HG02973 (cell line): ENCODE measurements around the gene SDF4.
"Not testable (repeated sequence)": the region's sequence is repeated elsewhere in the genome, so short reads cannot be mapped to it uniquely, and the experiment has no call there.

Experiments
- ATAC-seq: cut with Tn5 transposase; IDR thresholded peaks from one replicate; pipeline ENCODE4 v1.9.1; 2021; ENCODE audit warnings: moderate library complexity; ENCODE audit not compliant: unreplicated experiment

Gene SDF4

DNA sequence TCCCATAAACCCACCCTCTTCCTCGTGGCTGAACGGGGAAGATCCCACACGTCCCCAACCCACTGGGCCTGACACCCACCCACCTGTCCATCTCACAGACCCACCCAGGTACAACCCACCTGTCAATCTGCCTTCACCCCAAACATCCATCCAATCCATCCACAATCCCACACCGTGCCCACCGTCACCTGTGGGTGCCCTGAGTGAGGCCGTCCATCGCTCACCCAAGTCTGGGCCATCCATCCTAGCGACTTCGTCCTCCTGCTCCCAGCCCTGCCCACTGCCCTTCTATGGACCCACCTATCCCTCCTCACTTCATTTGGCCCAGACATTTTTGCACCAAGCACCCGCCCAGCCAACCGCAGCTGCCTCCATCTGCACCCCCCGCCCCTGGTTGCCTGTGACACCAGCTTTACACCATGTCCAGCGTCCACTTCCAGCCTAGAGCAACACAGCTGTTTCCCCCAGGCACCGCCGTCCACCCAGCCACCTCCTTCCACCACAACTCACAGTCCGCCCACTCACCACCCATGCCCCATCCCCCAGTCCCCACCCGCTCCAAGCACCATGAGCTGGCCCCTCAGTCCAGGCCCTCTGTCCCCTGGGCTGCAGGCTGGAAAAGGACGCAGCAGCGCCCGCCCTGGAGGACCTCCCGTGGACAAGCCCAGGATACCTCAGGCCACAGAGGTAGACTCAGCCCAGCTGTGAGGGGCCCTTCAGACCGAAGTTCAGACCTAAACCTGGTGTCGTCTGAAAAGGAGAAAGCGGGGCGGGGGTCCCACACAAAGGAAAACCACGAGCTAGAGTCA lies 50.5 kb downstream of the SDF4 start:
- ATAC-seq: no peak

DNA sequence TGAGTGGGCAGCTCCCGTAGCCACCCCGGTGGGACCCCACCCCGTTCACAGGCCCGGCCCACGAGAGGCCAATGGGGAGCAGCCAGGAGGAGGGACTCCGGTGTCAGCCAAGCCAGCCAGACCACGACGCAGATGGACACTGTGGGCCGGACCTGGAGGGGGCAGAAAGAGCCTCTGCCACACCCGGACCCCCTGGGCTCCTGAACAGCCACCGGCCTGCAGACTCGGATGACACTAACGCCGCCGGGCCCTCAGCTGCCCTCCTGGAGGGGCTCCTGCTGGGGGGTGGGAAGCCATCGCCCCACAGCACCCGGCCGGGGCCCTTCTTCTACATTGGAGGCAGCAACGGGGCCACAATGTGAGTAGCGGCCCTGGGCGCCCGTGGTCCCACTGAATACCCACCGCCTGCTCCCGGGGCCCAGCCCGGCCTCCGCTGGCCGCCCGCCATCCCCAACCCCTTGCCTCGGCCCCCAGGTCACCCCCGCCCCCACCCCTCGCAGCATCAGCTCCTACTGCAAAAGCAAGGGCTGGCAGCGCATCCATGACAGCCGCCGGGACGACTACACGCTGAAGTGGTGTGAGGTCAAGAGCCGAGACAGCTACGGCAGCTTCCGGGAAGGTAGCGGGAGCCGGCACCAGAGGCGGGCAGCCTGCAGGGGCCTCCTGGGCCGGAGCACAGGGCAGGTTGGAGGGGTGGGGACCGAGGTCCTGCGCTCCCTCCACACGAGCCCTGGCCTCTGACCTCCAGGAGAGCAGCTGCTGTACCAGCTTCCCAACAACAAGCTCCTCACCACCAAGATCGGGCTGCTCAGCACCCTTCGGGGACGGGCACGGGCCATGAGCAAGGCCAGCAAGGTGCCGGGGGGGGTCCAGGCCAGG lies 51.6 kb downstream of the SDF4 start:
- no peak for ATAC-seq

DNA sequence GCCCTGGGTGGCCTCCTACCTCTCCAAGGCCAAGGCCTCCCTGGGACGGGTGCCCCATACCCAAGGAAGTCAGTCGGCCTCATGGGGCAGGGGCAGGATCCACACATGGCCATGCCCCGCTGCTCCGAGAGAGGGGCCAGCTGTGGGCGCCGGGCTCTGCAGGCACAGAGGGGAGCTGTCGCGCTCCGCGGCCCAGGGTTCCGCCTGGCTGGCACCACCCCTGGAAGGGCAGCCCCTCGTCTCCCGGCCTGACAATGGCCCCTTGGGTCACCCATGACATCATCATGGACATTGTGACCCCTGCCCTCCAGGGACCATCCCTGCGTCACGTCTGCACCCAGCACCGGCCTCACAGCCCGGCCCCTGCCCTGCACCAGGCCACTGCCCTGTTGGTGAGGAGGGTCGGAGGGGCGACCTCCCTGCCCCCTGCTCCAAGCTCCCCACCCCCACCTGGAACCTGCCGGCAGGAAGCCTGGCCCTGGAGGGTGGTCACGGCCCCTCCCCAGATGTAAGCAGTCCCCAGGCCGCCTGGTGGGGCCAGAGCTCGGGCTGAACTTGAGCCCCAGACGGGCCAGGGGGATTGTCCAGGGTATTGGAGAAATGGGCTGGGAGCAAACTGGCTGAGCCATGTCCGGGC lies 52.3 kb downstream of the SDF4 start:
- no peak for ATAC-seq

DNA sequence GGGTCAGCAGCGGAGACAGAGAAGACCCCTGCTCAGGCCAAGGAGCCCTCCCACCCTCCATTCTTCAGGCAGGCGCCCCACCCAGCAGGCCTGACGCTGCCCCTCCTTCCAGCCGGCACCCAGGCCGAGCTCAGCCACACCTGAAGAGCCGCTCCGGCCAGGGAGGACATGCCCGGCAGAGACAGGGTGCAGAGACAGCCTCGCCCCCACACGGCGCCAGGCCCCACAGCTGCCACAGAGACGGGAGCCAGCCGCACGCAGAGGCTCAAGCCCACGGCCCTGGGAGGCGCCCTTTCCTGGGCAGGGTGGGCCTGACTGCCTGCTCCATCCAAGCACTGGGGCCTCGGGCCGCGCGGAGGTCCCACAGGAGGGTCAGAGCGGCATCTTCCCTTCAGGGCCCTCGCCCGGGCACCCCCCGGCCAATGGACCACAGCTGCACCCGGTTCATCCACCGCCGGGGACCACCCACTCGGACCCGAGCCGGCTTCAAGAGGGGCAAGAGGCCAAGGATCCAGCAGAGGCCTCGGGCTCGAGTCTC lies 52.9 kb downstream of the SDF4 start:
- ATAC-seq: no peak

DNA sequence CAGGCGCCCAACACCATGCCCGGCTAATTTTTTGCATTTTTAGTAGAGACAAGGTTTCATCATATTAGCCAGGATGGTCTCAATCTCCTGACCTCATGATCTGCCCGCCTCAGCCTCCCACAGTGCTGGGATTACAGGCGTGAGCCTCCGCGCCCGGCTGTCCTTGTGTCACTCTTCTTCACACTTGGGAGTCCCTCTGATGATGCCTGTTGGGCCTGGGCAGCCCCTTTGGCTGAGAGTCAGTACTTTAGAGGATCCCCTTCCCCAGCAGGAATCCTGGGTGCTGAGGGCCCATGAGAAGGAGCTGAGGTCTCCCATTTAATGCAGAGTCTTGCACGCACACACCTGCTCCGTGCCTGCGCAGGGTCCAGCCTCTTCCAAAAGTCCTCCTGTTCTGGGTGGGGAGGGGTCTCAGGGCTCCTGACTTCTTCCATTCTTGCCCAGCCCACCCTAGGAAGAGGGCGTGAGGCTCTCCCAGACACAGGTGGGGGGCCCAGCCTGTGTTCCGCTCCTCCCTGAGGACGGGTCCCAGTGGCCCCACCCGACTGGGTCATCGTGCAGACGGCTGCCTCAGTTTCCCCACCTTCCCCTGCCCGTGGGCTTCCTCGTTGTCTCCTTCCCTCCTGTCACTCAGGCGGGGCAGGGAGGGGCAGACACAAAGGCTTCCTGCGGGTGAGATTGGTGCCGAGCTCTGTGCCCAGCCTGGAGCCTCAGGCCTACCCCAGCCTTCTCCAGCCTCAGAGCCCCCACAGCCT lies 54.2 kb downstream of the SDF4 start:
- no peak for ATAC-seq

DNA sequence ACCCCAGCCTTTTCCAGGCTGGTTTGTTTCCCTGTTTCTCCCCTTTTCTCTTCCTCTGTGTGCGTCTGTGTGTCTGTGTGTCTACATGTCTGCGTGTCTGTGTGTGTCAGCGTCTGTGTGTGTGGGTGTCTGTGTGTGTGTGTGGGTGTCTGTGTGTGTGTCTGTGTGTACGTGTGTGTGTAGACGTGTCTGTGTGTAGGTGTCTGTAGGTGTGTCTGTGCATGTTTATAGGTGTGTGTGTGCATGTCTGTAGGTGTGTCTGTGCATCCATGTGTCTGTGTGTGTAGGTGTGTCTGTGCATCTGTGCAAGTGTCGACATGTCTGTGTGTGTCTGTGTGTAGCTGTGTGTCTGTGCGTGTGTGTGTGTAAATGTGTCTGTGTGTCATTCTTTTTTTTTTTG lies 54.9 kb downstream of the SDF4 start:
- no peak for ATAC-seq

DNA sequence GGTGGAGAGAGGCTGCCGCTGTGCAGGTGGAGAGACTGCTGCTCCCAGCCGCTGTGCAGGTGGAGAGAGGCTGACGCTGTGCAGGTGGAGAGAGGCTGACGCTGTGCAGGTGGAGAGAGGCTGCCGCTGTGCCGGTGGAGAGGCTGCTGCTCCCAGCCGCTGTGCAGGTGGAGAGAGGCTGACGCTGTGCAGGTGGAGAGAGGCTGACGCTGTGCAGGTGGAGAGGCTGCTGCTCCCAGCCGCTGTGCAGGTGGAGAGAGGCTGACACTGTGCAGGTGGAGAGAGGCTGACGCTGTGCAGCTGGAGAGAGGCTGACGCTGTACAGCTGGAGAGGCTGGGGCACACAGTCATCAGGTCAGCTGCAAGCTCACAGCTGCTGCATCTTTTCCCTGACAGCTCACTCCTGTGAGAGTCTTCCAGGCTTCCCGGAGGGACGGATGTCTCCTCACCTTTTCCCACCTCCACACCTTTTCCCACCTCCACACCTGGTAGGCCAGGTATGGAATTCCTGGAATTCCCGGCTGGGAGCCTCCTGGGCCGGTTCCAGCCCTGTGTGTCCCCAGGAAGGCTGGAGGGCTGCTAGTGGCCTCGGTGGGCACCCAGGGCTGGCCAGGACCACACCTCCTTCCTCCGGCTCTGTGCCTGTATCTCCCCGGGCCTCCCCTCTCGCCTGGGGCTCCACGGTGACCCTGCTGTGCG lies 55.6 kb downstream of the SDF4 start:
- not testable (repeated sequence) for ATAC-seq

DNA sequence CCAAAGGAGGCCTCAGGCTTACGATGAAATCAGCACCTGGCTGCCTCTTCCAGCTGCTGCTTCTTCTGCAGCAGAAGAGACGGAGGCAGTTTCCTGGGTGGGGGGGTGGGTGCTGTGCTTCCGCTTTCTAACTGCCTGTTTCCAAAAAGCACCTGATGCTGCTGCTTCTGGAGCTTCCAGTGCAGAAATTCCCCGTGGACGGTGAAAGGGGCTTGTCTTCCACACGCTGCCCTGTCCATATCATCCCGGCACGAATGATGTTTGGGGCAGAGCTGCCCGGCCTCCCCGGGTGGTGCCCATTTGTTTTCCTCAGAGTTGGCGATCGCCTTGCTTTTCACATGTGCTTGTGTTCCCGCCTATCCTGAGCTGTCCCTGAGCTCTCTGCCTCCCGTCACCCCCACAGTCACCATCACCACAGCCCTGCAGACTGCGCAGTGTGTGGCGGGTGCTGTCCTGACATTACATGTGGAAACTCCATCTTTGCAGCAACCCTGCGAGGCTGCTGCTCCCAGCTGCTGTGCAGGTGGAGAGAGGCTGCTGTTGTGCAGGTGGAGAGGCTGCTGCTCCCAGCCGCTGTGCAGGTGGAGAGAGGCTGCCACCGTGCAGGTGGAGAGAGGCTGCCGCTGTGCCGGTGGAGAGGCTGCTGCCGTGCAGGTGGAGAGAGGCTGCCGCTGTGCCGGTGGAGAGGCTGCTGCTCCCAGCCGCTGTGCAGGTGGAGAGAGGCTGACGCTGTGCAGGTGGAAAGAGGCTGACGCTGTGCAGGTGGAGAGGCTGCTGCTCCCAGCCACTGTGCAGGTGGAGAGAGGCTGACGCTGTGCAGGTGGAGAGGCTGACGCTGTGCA lies 56.4 kb downstream of the SDF4 start:
- no peak for ATAC-seq

DNA sequence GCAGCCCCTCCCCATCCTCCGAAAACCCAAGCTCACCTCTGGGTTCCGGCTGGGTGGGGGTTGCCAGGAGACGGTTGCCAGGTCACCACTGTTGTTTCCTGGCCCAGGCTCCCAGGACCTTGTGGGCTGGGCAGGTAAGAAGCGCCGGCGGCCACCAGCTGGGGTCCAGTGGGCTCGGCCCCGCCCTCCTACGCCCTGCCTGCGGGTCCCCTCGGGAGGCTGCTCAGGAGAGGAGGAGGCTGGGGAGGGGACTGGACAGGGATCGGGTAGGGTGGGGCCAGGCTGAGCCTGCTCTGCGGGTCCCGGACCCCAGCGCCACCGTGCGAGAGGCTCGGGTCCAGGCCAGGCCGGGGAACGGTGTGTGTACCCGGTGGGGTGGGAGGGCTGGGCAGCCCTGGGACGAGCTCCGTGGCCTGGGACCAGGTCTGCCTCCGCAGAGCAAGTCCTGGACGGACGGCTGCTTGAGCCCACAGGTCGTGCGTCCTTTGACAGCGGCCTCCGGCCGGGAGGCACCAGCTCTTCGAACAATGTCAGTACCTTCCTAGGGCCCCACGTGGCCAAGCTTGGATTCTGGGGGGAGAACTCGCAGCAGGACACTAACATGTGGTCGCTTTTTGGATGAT lies 57.9 kb downstream of the SDF4 start, which contains the start of gene TTLL10:
Gene TTLL10 (plus strand): TSS at position 88 of the 623 bp plus-strand sequence. CDS start 5,336 bp downstream, outside the sequence.
- no peak for ATAC-seq

DNA sequence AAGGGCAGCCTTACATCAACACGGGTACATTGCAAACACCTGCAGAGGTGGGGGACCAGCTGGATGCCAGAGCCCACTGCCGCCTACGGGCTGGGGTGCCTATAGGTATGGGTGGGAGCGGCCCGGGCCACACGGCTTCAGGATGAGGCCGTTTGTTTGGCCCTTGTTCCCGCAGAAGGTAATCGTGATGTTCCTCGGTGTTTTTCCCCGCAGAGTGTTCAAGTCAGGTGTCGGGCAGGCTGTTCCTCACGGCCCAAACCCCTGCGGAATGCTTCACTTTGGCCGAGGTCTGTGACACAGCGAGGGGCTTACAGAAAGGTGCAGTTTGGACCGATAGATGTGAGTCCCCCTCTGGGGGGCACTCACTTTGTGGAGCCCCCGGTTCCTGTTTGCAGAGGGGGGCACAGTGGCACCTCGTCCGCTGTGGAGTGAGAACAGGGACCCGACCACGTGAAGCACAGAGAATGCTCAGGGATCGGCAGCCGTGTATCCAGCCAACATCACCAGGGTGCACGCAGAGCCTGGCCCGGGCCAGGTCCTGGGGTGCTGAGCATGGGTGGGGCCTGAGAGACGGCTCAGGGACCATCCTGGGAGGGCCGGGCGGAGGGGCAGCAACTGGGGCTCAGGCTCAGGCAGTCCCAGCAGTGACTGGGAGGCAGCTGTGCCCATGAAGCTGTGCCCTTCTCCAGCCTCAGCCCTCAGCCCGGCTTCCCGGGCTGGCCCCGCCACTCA lies 58.6 kb downstream of the SDF4 start:
- no peak for ATAC-seq

DNA sequence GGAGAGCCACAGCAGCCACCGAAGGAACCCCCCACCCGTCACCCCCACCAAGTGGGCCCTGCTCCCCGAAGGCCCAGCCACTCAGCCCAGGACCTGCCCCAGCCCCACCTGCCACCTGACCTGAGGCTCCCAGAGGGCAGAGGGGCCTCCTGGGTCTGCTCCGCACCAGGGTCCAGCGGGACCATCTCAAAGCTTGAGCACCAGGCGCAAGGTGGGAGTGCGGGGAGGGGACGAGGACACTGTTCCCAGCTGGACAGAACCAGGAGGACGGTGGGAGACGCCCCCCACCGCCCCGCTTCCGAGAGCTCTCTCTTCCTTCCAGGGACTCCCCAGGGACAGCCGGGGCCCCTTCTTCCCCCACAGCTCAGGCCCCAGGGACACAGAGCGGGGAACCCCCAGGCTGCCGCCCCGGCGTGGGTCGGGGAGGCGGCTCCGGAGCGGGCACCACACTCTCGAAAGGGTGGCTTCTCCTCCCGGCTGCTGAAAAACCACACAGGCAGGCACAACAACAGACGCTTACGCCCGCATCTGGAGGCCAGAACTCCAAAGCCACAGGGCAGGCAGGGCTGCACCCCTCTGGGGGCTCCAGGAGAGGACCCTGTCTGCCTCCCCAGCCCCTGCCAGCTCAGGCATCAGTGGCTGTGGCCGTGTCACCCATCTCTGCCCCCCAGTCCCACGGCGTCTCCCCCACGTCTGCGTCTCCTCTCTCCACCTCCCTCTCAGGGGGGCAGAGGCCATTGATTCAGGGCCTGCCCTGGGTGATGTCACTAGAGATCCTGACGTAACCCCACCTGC lies 60.1 kb downstream of the SDF4 start:
- ATAC-seq: no peak

DNA sequence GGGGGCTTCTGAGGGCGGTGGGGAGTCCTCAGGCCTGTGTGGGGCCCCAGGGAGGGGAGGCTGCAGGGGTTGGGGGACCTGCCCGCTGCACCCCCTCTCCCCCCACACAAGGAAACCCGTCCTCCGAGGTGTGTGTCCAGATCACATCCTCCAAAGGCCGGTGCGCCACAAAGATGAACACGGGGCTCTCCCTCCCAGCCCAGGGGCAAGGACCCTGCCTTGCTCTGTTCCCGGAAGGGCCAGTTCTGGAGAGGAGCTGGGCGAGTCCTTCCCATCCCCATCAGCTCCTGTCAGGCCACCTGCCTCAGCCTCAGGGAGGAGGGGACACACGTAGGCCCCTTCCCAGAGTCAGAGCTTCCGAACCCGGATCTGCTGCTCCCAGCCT lies 60.6 kb downstream of the SDF4 start:
- ATAC-seq: no peak

DNA sequence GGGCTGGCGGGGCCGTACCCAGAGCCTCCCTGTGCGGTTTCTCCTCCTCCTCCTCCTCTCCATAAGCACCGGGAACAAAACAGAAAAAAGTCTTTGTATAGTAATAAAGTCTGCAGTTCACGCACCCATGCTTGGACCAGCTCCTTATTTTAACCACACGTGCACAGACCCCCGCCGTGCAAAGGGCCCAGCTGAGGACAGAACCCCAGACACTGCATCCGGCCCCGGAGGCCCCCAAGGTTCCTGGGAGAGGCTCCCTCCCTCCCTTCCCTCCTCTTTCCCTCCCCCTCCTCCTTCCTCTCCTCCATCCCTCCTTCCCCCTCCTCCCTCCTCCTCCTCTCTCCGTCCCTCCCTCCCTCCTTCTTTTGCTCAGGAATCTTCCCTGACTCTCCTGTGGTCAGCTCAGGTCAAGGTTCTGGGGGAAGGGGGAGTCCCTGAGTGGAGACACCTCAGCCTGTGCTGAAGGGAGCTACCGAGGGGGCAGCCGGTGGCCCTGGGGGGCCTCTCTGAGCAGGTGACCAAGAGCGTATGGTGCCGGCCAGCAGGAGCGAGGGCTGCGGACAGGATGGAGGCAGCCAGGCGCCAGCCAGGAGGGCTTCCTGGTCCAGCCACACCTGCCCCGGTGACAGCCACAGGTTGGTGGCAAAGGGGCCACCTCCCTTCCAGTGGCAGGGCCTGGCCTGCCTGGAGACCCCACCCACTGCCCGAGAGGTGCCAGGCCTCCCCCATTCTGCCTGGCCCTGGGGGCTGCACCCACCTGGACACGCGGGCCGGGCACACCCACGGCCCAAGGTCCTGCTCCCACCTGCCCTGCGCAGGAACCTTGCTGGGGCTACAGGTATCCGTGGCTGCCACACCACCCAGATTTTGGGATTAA lies 61.3 kb downstream of the SDF4 start:
- ATAC-seq: no peak

DNA sequence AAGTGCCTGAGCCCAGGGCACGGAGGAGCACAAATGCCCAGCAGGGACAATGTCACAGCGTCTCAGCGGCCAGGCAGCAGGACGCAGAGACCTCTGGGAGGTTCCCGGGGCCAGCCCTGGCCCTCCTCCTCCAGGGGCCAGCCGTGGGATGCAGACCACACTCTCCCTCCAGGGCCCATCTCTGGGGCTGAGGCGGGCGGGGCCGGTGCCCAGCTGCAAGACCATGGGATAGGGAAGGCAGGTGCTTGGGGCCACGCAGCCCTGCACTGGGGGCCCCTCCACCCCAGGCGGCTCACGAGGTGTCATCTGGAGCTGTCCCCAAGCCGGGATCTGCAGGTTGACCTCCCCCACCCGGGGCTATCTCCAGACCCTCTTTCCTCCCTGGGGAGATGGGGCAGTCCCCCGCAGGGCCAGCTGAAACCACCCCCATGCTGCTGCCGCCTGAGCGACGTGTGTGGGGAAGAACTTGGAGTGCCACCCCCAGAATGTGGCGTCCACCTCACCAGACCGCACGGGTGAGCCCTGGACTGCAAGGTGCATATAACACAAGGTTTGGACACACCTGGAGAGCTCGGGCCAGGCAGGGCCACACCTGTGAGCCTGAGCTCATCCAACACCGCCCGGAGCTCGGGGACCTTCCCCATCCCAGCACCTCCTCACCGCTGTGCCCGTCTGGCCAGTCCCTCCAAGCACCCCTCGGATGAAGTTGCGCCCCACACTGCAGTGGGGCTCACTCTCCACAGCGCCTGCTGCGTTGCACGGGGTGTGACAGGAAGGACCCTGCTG lies 62.2 kb downstream of the SDF4 start:
- ATAC-seq: no peak
